A549 treated with GW870086 at 1 μM for 4 hours (cell line): ENCODE data around the gene STT3A. TPM values are rescaled to one million over a fixed set of nuclear protein-coding genes. Genes with fewer than 3 reads are reported as not detected.

Experiments used
- total RNA-seq: library from RNA; stranded (reverse); fragments of 200-300 nt; extraction: Qiagen RNA extraction; gene quantifications from 5 replicates; pipeline ENCODE4 v1.2.3, GENCODE V29; 2022; ENCODE audit warnings: low read depth

The STT3A gene
- total RNA-seq: 88.1 to 107 TPM (median 97.5 TPM) in 5 replicates

GRCh38 chr11:125592305-125593113 lies at the start of gene STT3A:
STT3A (plus strand) TSS chr11:125592852; CDS start chr11:125595916, 3,064 bp downstream.

GRCh38 chr11:125568970-125569914 lies 23.4 kb upstream of the STT3A start, which contains the start of gene EI24:
EI24 (plus strand) TSS chr11:125569477; CDS start chr11:125572528, 3,051 bp downstream.

GRCh38 chr11:125624756-125625213 lies 32.1 kb downstream of the STT3A start, which contains the start of gene CHEK1:
CHEK1 (plus strand) TSS chr11:125625163; CDS start chr11:125626769, 1,606 bp downstream.

Other genes with a start within 250 kb of the STT3A start
- 0.49 to 0.85 TPM (median 0.55 TPM) in 5 replicates for gene FEZ1, start 96.6 kb upstream of the STT3A start, total RNA-seq
- 103 to 111 TPM (median 107 TPM) in 5 replicates for gene EI24, start 23.4 kb upstream of the STT3A start, total RNA-seq
- 28.6 to 33.7 TPM (median 32.0 TPM) in 5 replicates for gene CHEK1, start 32.3 kb downstream of the STT3A start, total RNA-seq
- gene ACRV1, start 88.0 kb downstream of the STT3A start, total RNA-seq: not detected in 5 replicates
- not detected in 5 replicates for gene PATE1, start 153.4 kb downstream of the STT3A start, total RNA-seq
- gene PATE2, start 186.0 kb downstream of the STT3A start, total RNA-seq: not detected in 5 replicates
- not detected in 5 replicates for gene PATE3, start 195.3 kb downstream of the STT3A start, total RNA-seq
- gene PATE4, start 240.5 kb downstream of the STT3A start, total RNA-seq: not detected in 5 replicates